Ovary (tissue), 9 donors: ENCODE results near the gene STK16. TPM values are rescaled to one million over a fixed set of nuclear protein-coding genes. Genes with fewer than 3 reads are reported as not detected.

Experiments used
- DNase-seq, 5 donors: peaks; one replicate each; pipeline ENCODE4 v3.0.0-alpha.2; 2019 to 2020
- H3K27ac ChIP-seq, 2 donors: fragments of 200-600 bp; one replicate each; pipeline versions ENCODE4 v1.5.1 to v1.8.0; 2019 to 2022
- H3K27me3 ChIP-seq: fragments of 200-600 bp; one replicate; pipeline ENCODE4 v1.8.0; 2022
- H3K36me3 ChIP-seq: fragments of 200-600 bp; sonication (generic); one replicate; pipeline ENCODE4 v1.5.1; 2019
- H3K4me1 ChIP-seq: one replicate; pipeline ENCODE4 v1.8.1; 2013; ENCODE audit warnings: mild to moderate bottlenecking, moderate library complexity; ENCODE audit not compliant: insufficient read depth
- H3K4me3 ChIP-seq: fragments of 200-600 bp; sonication (generic); one replicate; pipeline ENCODE4 v1.5.1; 2017
- H3K9me3 ChIP-seq, 2 donors: fragments of 200-600 bp in 1 of 2; sonication (generic) in 1 of 2; one replicate each; pipeline versions ENCODE4 v1.5.1 to v1.8.1; 2013 to 2019; ENCODE audit warnings: mild to moderate bottlenecking in 1 of 2, moderate library complexity in 1 of 2
- EP300 ChIP-seq: sonication (generic); formaldehyde crosslinking; IDR thresholded peaks from one replicate; pipeline ENCODE4 v1.6.1; 2017; ENCODE audit warnings: antibody characterized with exemption
- POLR2A ChIP-seq: fragments of 450-650 bp; IDR thresholded peaks from one replicate; pipeline ENCODE4 v1.6.1; 2017; ENCODE audit warnings: antibody characterized with exemption, mild to moderate bottlenecking, moderate library complexity
- WGBS, 3 donors: extraction: QIAGEN DNeasy Blood & Tissue Kit in 1 of 3; methylation state at CpG; one replicate each; pipeline versions ENCODE4 v1.1.5 to v1.1.7; 2013 to 2017; 5-methylcytosine and 5-hydroxymethylcytosine counted together
- intact Hi-C, 4 donors: fragments of 100-400 bp; cut with DNase I; formaldehyde crosslinking; loops; one replicate each; pipeline versions ENCODE4 v1.11.0 to v1.15.1; 2022 to 2023
- polyA plus RNA-seq, 2 donors: library from polyadenylated mRNA; stranded (reverse); fragments of 200-250 nt in 1 of 2; fragments of 350-450 nt in 1 of 2; fragmentation: Illumina TruSeq in 1 of 2; extraction: RNeasy Lipid Tissue Mini Kit (QIAGEN cat#74804) in 1 of 2; gene quantifications; one replicate each; pipeline ENCODE4 v1.2.3, GENCODE V29; 2013 to 2014
- total RNA-seq, 7 donors: library from RNA; depleted of rRNA in 2 of 7; stranded (reverse); fragments of >200 nt in 2 of 7; fragmentation: NEBNext Ultra II Directional in 3 of 7; extraction: Animal tissue kit (Norgen Biotek cat#: 25700) in 3 of 7; gene quantifications; one replicate each; pipeline versions ENCODE4 v1.1.0 to v1.2.4, GENCODE V29; 2016 to 2023
- TF ChIP-seq, protein P1 (sequence below), 3 donors: fragments of 450-650 bp in 2 of 3; fragments of 200-600 bp in 1 of 3; IDR thresholded peaks; one replicate each; pipeline versions ENCODE4 v1.5.1 to v1.8.0; 2016 to 2022; ENCODE audit warnings: antibody characterized with exemption in 3 of 3, mild to moderate bottlenecking in 1 of 3
- donor health status: DM: no; HTN: no; CAD: no; lungs with moderate emphysema.
- donor health status: DM: no; HTN: no; CAD: no.
- donor health status: Bipolar disorder and iron deficiency.
- donor health status: DM: yes; HTN: yes; CAD: no.
- donor health status: DM: no; HTN: no; CAD: no.
- donor health status: DM: yes; HTN: yes; CAD: no.

The STK16 gene
- total and polyA plus RNA-seq, 9 donors = 12.4 to 29.4 (median 18.8) TPM

DNA sequence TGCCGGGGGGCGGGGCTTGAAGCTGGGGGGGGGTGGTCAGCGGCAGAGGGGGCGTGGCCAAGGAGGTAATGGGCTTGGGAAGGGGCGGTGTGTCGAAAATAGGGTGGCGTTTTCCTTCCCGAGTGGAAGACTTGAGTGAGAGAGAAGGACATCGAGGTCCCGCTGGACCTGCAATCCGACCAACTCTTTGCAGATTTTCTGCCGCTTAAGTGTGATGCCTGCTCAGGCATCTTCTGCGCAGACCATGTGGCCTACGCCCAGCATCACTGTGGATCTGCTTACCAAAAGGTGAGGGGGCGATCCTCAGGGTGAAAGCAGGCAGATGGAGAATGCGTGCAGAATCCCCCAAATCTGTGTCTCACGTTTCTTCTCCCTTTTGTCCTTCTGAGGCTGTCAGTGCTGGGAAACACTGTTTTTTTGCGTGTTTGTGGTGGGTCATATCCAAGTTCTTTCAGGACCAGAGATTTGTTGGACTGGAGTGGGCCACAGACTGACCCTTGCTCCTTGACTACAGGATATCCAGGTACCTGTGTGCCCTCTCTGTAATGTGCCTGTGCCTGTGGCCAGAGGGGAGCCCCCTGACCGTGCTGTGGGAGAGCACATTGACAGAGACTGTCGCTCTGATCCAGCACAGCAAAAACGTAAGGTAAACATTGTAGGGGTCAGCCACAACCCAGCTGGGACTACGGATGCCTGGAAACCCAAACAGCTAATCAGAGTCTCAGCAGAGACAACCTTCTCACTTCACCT lies 38.0 kb upstream of the STK16 start:
- 3 to 6% (median 6%) methylated on average over 22 of the region's 22 CpGs for WGBS, 3 donors
- Histone ChIP-seq H3K27ac (peak overlapping the region; percentile 89 to 99), H3K27me3 (no peaks in the 10 kb centered on the region), H3K4me1 (peaks cover 4% of the 10 kb centered on the region), H3K9me3 (no peaks in the 10 kb centered on the region), H3K36me3 (no peaks in the 10 kb centered on the region), H3K4me3 (peak overlapping the region; percentile 75)
- peak in 1 of 5 donors; percentile 42 for DNase-seq
- TF ChIP-seq, protein P1, sequence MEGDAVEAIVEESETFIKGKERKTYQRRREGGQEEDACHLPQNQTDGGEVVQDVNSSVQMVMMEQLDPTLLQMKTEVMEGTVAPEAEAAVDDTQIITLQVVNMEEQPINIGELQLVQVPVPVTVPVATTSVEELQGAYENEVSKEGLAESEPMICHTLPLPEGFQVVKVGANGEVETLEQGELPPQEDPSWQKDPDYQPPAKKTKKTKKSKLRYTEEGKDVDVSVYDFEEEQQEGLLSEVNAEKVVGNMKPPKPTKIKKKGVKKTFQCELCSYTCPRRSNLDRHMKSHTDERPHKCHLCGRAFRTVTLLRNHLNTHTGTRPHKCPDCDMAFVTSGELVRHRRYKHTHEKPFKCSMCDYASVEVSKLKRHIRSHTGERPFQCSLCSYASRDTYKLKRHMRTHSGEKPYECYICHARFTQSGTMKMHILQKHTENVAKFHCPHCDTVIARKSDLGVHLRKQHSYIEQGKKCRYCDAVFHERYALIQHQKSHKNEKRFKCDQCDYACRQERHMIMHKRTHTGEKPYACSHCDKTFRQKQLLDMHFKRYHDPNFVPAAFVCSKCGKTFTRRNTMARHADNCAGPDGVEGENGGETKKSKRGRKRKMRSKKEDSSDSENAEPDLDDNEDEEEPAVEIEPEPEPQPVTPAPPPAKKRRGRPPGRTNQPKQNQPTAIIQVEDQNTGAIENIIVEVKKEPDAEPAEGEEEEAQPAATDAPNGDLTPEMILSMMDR (IDR thresholded peaks at IDR 0.05) = no peak
- TF ChIP-seq EP300 (no peak), POLR2A (no peak)
- intact Hi-C loops = no loop called here

DNA sequence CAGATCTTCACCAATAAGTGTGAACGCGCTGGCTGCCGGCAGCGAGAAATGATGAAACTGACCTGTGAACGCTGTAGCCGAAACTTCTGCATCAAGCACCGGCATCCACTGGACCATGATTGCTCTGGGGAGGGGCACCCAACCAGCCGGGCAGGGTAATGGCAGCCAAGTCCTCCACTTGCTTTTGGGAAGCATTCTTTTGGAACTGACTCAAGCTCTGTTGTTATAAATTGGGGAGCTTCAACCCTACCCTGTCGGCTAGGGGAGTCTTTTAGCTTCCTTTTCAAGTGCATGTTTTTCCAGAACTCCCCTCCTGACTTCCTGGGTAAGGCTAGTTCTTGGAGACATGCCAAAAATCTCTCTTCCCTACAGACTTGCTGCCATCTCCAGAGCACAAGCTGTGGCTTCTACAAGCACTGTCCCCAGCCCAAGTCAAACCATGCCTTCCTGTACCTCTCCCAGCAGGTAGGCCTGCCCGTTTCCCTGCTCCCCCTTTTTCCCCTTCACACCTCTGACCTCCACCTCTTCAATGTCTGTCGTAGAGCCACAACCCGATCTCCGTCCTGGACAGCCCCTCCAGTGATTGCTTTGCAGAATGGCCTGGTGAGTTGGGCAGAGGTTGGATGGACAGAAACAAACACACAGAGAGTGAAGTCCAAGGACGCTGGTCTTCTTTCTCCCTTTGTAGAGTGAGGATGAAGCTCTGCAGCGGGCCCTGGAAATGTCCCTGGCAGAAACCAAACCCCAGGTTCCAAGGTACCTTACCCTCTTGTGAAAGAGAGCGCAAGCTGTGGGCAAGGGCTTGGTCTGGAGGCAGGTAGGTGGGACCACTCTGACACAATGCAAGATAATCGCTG lies 37.2 kb upstream of the STK16 start:
- no peak overlapping the region for H3K4me3 ChIP-seq
- H3K36me3 ChIP-seq = no peaks in the 10 kb centered on the region
- intact Hi-C loops = no loop called here
- peak in 3 of 5 donors; percentile 45 to 57 (median 47) for DNase-seq
- peak overlapping the region in 1 of 2 donors; percentile 89 for H3K27ac ChIP-seq
- peaks cover 4% of the 10 kb centered on the region for H3K4me1 ChIP-seq
- WGBS, 3 donors = 38 to 53% (median 39%) methylated on average over 17 of the region's 17 CpGs
- no peak for TF ChIP-seq EP300
- no peak for TF ChIP-seq POLR2A
- TF ChIP-seq, protein P1 (IDR thresholded peaks at IDR 0.05) = no peak
- no peaks in the 10 kb centered on the region for H3K27me3 ChIP-seq
- no peaks in the 10 kb centered on the region for H3K9me3 ChIP-seq

DNA sequence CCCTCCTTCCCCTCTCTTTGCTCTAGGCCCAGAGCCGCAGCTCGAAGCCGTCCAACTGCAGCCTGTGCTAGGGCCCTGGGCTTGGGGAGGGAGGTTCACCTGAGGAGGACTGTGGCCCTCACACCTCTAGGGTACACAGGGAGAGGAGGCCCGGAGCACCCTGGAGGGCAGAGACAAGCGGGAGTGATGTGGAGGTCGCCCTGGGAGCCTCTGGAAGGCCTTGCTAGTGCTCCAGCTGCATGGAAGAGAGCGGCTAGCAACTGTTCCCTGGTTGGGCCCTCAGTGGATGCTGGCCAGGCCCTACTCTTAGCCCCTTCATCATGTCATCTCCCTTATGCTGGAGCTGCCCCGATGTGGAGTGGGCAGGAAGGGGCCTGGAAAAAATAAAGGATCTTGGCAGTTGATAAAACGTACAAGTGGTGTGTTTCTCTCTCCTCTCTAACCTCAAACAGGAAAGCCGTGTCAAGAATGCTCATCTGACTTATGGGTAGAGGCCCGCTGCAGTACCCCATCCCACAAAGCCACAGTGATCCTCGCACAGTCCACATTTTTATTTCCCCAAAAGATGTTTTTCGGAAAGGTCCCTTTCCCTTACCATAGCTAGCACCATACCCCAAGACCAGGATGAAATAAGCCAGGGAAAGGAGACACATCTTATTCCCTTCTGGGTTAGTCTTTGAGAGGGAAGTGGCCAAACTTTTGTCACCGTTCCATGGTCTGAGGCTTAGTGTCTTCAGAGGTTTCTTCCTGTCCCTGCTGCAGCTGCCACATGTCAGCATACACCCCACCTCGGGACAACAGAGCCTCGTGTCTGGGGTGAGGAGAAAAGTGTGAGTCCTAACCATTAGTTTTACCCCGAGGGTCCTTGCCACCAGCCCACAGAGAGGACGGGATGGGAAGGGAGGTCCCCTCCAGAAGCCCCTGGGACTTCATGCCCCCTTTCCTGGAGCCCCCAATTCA lies 35.8 kb upstream of the STK16 start:
- WGBS, 3 donors = 77 to 80% (median 78%) methylated on average over 18 of the region's 18 CpGs
- TF ChIP-seq EP300 (no peak), POLR2A (no peak)
- TF ChIP-seq, protein P1 (IDR thresholded peaks at IDR 0.05) = no peak
- Histone ChIP-seq H3K4me3 (no peak overlapping the region), H3K36me3 (no peaks in the 10 kb centered on the region), H3K9me3 (no peaks in the 10 kb centered on the region), H3K4me1 (peaks cover 4% of the 10 kb centered on the region), H3K27ac (no peak overlapping the region), H3K27me3 (no peaks in the 10 kb centered on the region)
- DNase-seq = no peak
- intact Hi-C loops = no loop called here
